Muscle layer of duodenum (tissue), 2 donors: Measurements from ENCODE around the gene C10orf71.

ENCODE experiments used
- H3K27ac ChIP-seq: one replicate; pipeline ENCODE4 v1.7.0; 2013; ENCODE audit warnings: mild to moderate bottlenecking, low read length
- H3K27me3 ChIP-seq: one replicate; pipeline ENCODE4 v1.7.0; 2013; ENCODE audit warnings: low read depth, mild to moderate bottlenecking, control low read depth, low read length
- H3K36me3 ChIP-seq, 2 donors: one replicate each; pipeline ENCODE4 v1.7.0; 2013; ENCODE audit warnings: low read length in 2 of 2, control low read depth in 1 of 2, mild to moderate bottlenecking in 1 of 2; ENCODE audit not compliant: insufficient read depth in 2 of 2, control insufficient read depth in 1 of 2
- H3K4me1 ChIP-seq, 2 donors: one replicate each; pipeline ENCODE4 v1.7.0; 2013; ENCODE audit warnings: low read length in 2 of 2, mild to moderate bottlenecking in 2 of 2, control low read depth in 1 of 2, moderate library complexity in 1 of 2; ENCODE audit not compliant: insufficient read depth in 2 of 2, control insufficient read depth in 1 of 2
- H3K4me3 ChIP-seq, 2 donors: one replicate each; pipeline ENCODE4 v1.7.0; 2013; ENCODE audit warnings: low read length in 2 of 2, low read depth in 1 of 2, mild to moderate bottlenecking in 1 of 2
- H3K9me3 ChIP-seq, 2 donors: one replicate each; pipeline ENCODE4 v1.7.0; 2013; ENCODE audit warnings: low read length in 2 of 2, control low read depth in 1 of 2, mild to moderate bottlenecking in 1 of 2; ENCODE audit not compliant: control insufficient read depth in 1 of 2
- donor health status: healthy.

Gene C10orf71

GRCh38 chr10:49285232-49285631, 13.7 kb upstream of the C10orf71 start:
- no peak overlapping the region for H3K4me3 ChIP-seq
- no peaks in the 10 kb centered on the region for H3K36me3 ChIP-seq
- H3K9me3 ChIP-seq = no peaks in the 10 kb centered on the region
- no peaks in the 10 kb centered on the region for H3K27me3 ChIP-seq
- no peaks in the 10 kb centered on the region for H3K4me1 ChIP-seq
- no peak overlapping the region for H3K27ac ChIP-seq

- no peaks in the 10 kb centered on the region for H3K27me3 ChIP-seq
- H3K4me1 ChIP-seq = no peaks in the 10 kb centered on the region
These were observed 12.3 kb upstream of the C10orf71 start for GRCh38 chr10:49286686-49287085.

GRCh38 chr10:49287689-49288340, 11.2 kb upstream of the C10orf71 start:
- no peaks in the 10 kb centered on the region for H3K36me3 ChIP-seq
- H3K27ac ChIP-seq = no peak overlapping the region

More at GRCh38 chr10:49286686-49287085, 12.3 kb upstream of the C10orf71 start:
- no peak overlapping the region for H3K4me3 ChIP-seq
- H3K36me3 ChIP-seq = no peaks in the 10 kb centered on the region
- H3K27ac ChIP-seq = no peak overlapping the region
- no peaks in the 10 kb centered on the region for H3K9me3 ChIP-seq

GRCh38 chr10:49288341-49289065, 10.5 kb upstream of the C10orf71 start:
- Histone ChIP-seq H3K36me3 (no peaks in the 10 kb centered on the region), H3K9me3 (no peaks in the 10 kb centered on the region), H3K27me3 (no peaks in the 10 kb centered on the region), H3K27ac (no peak overlapping the region), H3K4me3 (no peak overlapping the region), H3K4me1 (no peaks in the 10 kb centered on the region)

More at GRCh38 chr10:49287689-49288340, 11.2 kb upstream of the C10orf71 start:
- no peaks in the 10 kb centered on the region for H3K27me3 ChIP-seq
- H3K4me3 ChIP-seq = no peak overlapping the region
- no peaks in the 10 kb centered on the region for H3K9me3 ChIP-seq
- H3K4me1 ChIP-seq = no peaks in the 10 kb centered on the region

- Histone ChIP-seq H3K27me3 (no peaks in the 10 kb centered on the region), H3K36me3 (no peaks in the 10 kb centered on the region), H3K4me1 (no peaks in the 10 kb centered on the region), H3K27ac (no peak overlapping the region), H3K9me3 (no peaks in the 10 kb centered on the region), H3K4me3 (no peak overlapping the region)
These were observed 9.5 kb upstream of the C10orf71 start for GRCh38 chr10:49289480-49289879.

GRCh38 chr10:49290131-49290530, 8.8 kb upstream of the C10orf71 start:
- Histone ChIP-seq H3K4me1 (no peaks in the 10 kb centered on the region), H3K9me3 (no peaks in the 10 kb centered on the region), H3K27me3 (no peaks in the 10 kb centered on the region), H3K27ac (no peak overlapping the region), H3K36me3 (no peaks in the 10 kb centered on the region), H3K4me3 (no peak overlapping the region)

- Histone ChIP-seq H3K4me3 (no peak overlapping the region), H3K36me3 (no peaks in the 10 kb centered on the region), H3K27ac (no peak overlapping the region), H3K4me1 (no peaks in the 10 kb centered on the region), H3K27me3 (no peaks in the 10 kb centered on the region), H3K9me3 (no peaks in the 10 kb centered on the region)
These were observed 8.4 kb upstream of the C10orf71 start for GRCh38 chr10:49290607-49291006.

- Histone ChIP-seq H3K27me3 (no peaks in the 10 kb centered on the region), H3K9me3 (no peaks in the 10 kb centered on the region), H3K4me1 (no peaks in the 10 kb centered on the region), H3K27ac (no peak overlapping the region), H3K36me3 (no peaks in the 10 kb centered on the region), H3K4me3 (no peak overlapping the region)
These were observed 6.3 kb upstream of the C10orf71 start for GRCh38 chr10:49292565-49293207.

GRCh38 chr10:49293208-49293603, 5.8 kb upstream of the C10orf71 start:
- no peak overlapping the region for H3K27ac ChIP-seq

GRCh38 chr10:49294731-49295130, 4.2 kb upstream of the C10orf71 start:
- H3K4me1 ChIP-seq = no peaks in the 10 kb centered on the region
- H3K9me3 ChIP-seq = no peaks in the 10 kb centered on the region
- H3K36me3 ChIP-seq = no peaks in the 10 kb centered on the region
- no peak overlapping the region for H3K27ac ChIP-seq
- H3K27me3 ChIP-seq = no peaks in the 10 kb centered on the region
- H3K4me3 ChIP-seq = no peak overlapping the region

More at GRCh38 chr10:49293208-49293603, 5.8 kb upstream of the C10orf71 start:
- no peaks in the 10 kb centered on the region for H3K36me3 ChIP-seq
- H3K4me1 ChIP-seq = no peaks in the 10 kb centered on the region
- H3K27me3 ChIP-seq = no peaks in the 10 kb centered on the region
- no peak overlapping the region for H3K4me3 ChIP-seq
- no peaks in the 10 kb centered on the region for H3K9me3 ChIP-seq

GRCh38 chr10:49295297-49295696, 3.7 kb upstream of the C10orf71 start:
- no peak overlapping the region for H3K4me3 ChIP-seq
- H3K4me1 ChIP-seq = no peaks in the 10 kb centered on the region
- H3K27me3 ChIP-seq = no peaks in the 10 kb centered on the region
- no peaks in the 10 kb centered on the region for H3K36me3 ChIP-seq
- no peaks in the 10 kb centered on the region for H3K9me3 ChIP-seq
- no peak overlapping the region for H3K27ac ChIP-seq
